K562 (cell line): ENCODE results near the gene OBSL1. TPM values are rescaled to one million over a fixed set of nuclear protein-coding genes. Genes with fewer than 3 reads are reported as not detected.

ENCODE experiments used
- BMI1 ChIP-seq: fragments of 150-350 bp; IDR thresholded peaks from 2 replicates; pipeline ENCODE4 v1.6.1; 2014; ENCODE audit warnings: low read length
- CREM ChIP-seq: IDR thresholded peaks from 2 replicates; pipeline ENCODE4 v1.6.1; 2014; ENCODE audit warnings: antibody characterized with exemption, low read depth
- ELF1 ChIP-seq: fragments of 200-800 bp; sonication (Bioruptor generic); IDR thresholded peaks from 2 replicates; pipeline ENCODE4 v1.6.1; 2016; ENCODE audit warnings: missing genetic modification characterization, missing compliant biosample characterization
- ERF ChIP-seq: fragments of 450-650 bp; formaldehyde crosslinking; IDR thresholded peaks from 2 replicates; pipeline ENCODE4 v1.4.0; 2020; ENCODE audit warnings: mild to moderate bottlenecking, mixed read lengths
- ESRRB ChIP-seq: fragments of 250-450 bp; sonication (Bioruptor Pico); IDR thresholded peaks from 2 replicates; pipeline ENCODE4 v1.5.0; 2020; ENCODE audit warnings: mild to moderate bottlenecking, moderate library complexity, borderline replicate concordance
- FIP1L1 ChIP-seq: fragments of 200-400 bp; formaldehyde crosslinking; IDR thresholded peaks from 2 replicates; pipeline ENCODE4 v1.6.1; 2018; ENCODE audit warnings: mild to moderate bottlenecking, low read depth, low read length; ENCODE audit not compliant: poor library complexity, severe bottlenecking
- FOS ChIP-seq: IDR thresholded peaks from 3 replicates; pipeline ENCODE4 v1.6.1; 2011; ENCODE audit not compliant: insufficient read length; ENCODE audit errors: extremely low read depth
- FOXK1 ChIP-seq: sonication (generic); formaldehyde crosslinking; IDR thresholded peaks from 2 replicates; pipeline ENCODE4 v1.8.0; 2022; ENCODE audit warnings: missing genetic modification reagents, mild to moderate bottlenecking, borderline replicate concordance
- HCFC1 ChIP-seq: IDR thresholded peaks from 2 replicates; pipeline ENCODE4 v1.6.1; 2012; ENCODE audit warnings: low read depth, low read length, improper control_type of control experiment
- MTA3 ChIP-seq: fragments of 450-650 bp; formaldehyde crosslinking; IDR thresholded peaks from 2 replicates; pipeline ENCODE4 v1.6.1; 2017; ENCODE audit warnings: mild to moderate bottlenecking, borderline replicate concordance
- NCOA6 ChIP-seq: fragments of 450-650 bp; IDR thresholded peaks from 2 replicates; pipeline ENCODE4 v1.6.1; 2017; ENCODE audit warnings: mild to moderate bottlenecking
- PHF20 ChIP-seq: fragments of 450-650 bp; IDR thresholded peaks from 2 replicates; pipeline ENCODE4 v1.6.1; 2018; ENCODE audit not compliant: partially characterized antibody
- POLR2H ChIP-seq: IDR thresholded peaks from 2 replicates; pipeline ENCODE4 v1.6.1; 2016; ENCODE audit warnings: missing genetic modification characterization, low read depth, mild to moderate bottlenecking, control low read depth, missing compliant biosample characterization, moderate library complexity
- PTTG1 ChIP-seq: fragments of 450-650 bp; IDR thresholded peaks from 2 replicates; pipeline ENCODE4 v1.6.1; 2016; ENCODE audit warnings: low read depth, mild to moderate bottlenecking, missing genetic modification characterization, missing compliant biosample characterization
- SNRNP70 ChIP-seq: fragments of 200-400 bp; formaldehyde crosslinking; optimal IDR thresholded peaks from 2 replicates; pipeline ENCODE3; 2017; ENCODE audit warnings: low read depth, low read length
- TAF9B ChIP-seq: fragments of 450-650 bp; IDR thresholded peaks from 2 replicates; pipeline ENCODE4 v1.6.1; 2018; ENCODE audit warnings: mild to moderate bottlenecking; ENCODE audit not compliant: partially characterized antibody
- TEAD2 ChIP-seq: fragments of 450-650 bp; IDR thresholded peaks from 2 replicates; pipeline ENCODE4 v1.6.1; 2016; ENCODE audit warnings: missing genetic modification characterization, control low read depth, missing compliant biosample characterization
- ZBED1 ChIP-seq: IDR thresholded peaks from 2 replicates; pipeline ENCODE4 v1.6.1; 2014
- ZC3H8 ChIP-seq: fragments of 450-650 bp; IDR thresholded peaks from 2 replicates; pipeline ENCODE4 v1.6.1; 2017
- ZNF133 ChIP-seq: fragments of 250-450 bp; sonication (Bioruptor Pico); IDR thresholded peaks from 2 replicates; pipeline ENCODE4 v1.4.0; 2020; ENCODE audit warnings: mild to moderate bottlenecking
- ZNF75A ChIP-seq: fragments of 450-650 bp; formaldehyde crosslinking; IDR thresholded peaks from 2 replicates; pipeline ENCODE4 v1.4.0; 2020; ENCODE audit warnings: mild to moderate bottlenecking
- ZNF764 ChIP-seq: fragments of 250-450 bp; sonication (Bioruptor Pico); IDR thresholded peaks from 2 replicates; pipeline ENCODE4 v1.4.0; 2020; ENCODE audit warnings: low read depth, mild to moderate bottlenecking, moderate library complexity
- polyA plus RNA-seq, 8 experiments: library from polyadenylated mRNA; depleted of rRNA in 4 of 8; stranded (reverse) in 5 of 8; unstranded in 3 of 8; fragments of >200 nt; fragmentation: Nextera tagmentation in 2 of 8; fragmentation: Illumina TruSeq in 1 of 8; extraction: Ambion mirVana in 2 of 8; extraction: Trizol in 1 of 8; gene quantifications; 2 replicates each; pipeline versions ENCODE4 v1.2.1 to v1.2.3, GENCODE V29; 2011 to 2014; ENCODE audit warnings: inconsistent platforms in 1 of 8, missing spikeins in 1 of 8
- total RNA-seq, 7 experiments: library from RNA; depleted of rRNA in 6 of 7; stranded (reverse); fragments of >200 nt in 6 of 7; fragmentation: Illumina TruSeq in 2 of 7; extraction: Trizol in 2 of 7; gene quantifications; 2 replicates each; pipeline versions ENCODE4 v1.2.1 to v1.2.3, GENCODE V29; 2011 to 2021; ENCODE audit warnings: low replicate concordance in 1 of 7
- TF ChIP-seq, protein P1 (sequence below): fragments of 150-350 bp; conservative IDR thresholded peaks from 2 replicates; pipeline ENCODE4 v1.6.1; 2014; ENCODE audit warnings: low read length
- TF ChIP-seq, protein P2 (sequence below), 2 experiments: IDR thresholded peaks in 1 of 2; conservative IDR thresholded peaks in 1 of 2; 2 replicates each; pipeline ENCODE4 v1.6.1; 2016; ENCODE audit warnings: low read depth in 2 of 2, mild to moderate bottlenecking in 1 of 2, missing compliant biosample characterization in 1 of 2, missing genetic modification characterization in 1 of 2, moderate library complexity in 1 of 2
- TF ChIP-seq, protein P3 (sequence below): fragments of 250-450 bp; sonication (Bioruptor Pico); IDR thresholded peaks from 2 replicates; pipeline ENCODE4 v1.4.0; 2020; ENCODE audit warnings: mild to moderate bottlenecking, moderate library complexity

OBSL1 gene
- total and polyA plus RNA-seq, 9 of the 15 experiments (the other 6 are each of a cell fraction or from before 2014, with no cell fraction given), result 1.2 to 26.6 (median 8.6) TPM

DNA sequence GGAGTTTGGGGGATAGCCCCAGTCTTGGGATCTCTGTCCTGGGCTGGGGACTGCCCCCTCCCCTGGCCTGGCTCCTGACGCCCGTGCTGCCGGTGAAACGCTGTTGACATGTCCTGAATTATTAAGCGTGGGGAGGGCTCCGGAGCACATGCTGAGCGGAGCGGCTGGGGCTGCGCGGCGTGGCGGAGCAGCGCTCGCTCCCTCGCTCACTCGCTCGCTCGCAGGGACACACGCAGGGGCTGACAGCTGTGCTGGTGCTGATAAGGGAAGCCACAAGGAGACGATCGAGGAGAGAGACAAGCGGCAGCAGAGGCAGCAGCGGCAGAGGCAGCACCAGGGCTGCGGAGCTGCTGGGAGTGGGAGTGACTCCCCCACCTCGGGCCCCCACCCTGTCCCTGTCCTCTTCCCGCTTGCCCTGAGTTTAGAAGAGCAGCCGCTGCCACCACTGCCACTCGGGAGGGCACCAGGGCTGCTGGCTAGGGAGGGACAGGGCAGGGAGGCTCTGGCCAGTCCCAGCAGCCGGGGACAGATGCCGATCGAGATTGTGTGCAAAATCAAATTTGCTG is 57.1 kb downstream of the OBSL1 start, which contains the start of gene ASIC4 (continued):
- TF ChIP-seq, protein P1, sequence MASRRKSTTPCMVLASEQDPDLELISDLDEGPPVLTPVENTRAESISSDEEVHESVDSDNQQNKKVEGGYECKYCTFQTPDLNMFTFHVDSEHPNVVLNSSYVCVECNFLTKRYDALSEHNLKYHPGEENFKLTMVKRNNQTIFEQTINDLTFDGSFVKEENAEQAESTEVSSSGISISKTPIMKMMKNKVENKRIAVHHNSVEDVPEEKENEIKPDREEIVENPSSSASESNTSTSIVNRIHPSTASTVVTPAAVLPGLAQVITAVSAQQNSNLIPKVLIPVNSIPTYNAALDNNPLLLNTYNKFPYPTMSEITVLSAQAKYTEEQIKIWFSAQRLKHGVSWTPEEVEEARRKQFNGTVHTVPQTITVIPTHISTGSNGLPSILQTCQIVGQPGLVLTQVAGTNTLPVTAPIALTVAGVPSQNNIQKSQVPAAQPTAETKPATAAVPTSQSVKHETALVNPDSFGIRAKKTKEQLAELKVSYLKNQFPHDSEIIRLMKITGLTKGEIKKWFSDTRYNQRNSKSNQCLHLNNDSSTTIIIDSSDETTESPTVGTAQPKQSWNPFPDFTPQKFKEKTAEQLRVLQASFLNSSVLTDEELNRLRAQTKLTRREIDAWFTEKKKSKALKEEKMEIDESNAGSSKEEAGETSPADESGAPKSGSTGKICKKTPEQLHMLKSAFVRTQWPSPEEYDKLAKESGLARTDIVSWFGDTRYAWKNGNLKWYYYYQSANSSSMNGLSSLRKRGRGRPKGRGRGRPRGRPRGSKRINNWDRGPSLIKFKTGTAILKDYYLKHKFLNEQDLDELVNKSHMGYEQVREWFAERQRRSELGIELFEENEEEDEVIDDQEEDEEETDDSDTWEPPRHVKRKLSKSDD, result no peak
- peak; percentile 90 for TF ChIP-seq MTA3
- TF ChIP-seq FOXK1 (CRISPR knock-in tag), result no peak
- no peak for TF ChIP-seq ZC3H8
- peak; percentile 86 for TF ChIP-seq CREM
- TF ChIP-seq ZNF75A, result no peak
- TF ChIP-seq HCFC1, result no peak
- TF ChIP-seq TEAD2 (tag), result no peak
- TF ChIP-seq NCOA6, result no peak
- TF ChIP-seq PHF20, result peak; percentile 69
- TF ChIP-seq, protein P2, sequence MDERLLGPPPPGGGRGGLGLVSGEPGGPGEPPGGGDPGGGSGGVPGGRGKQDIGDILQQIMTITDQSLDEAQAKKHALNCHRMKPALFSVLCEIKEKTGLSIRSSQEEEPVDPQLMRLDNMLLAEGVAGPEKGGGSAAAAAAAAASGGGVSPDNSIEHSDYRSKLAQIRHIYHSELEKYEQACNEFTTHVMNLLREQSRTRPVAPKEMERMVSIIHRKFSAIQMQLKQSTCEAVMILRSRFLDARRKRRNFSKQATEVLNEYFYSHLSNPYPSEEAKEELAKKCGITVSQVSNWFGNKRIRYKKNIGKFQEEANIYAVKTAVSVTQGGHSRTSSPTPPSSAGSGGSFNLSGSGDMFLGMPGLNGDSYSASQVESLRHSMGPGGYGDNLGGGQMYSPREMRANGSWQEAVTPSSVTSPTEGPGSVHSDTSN (CRISPR knock-in tag; IDR thresholded peaks at IDR 0.05; ENCODE audit: low read depth), result 0 out of 2 replicates have a peak, but pooled peaks have one; percentile 28
- TF ChIP-seq, protein P2 (tag; conservative IDR thresholded peaks at IDR 0.05; ENCODE audit: low read depth), result peak; percentile 82
- TF ChIP-seq ZNF133 (CRISPR knock-in tag), result no peak
- TF ChIP-seq FIP1L1, result no peak
- TF ChIP-seq PTTG1 (tag), result no peak
- no peak for TF ChIP-seq FOS
- TF ChIP-seq SNRNP70, result no peak
- TF ChIP-seq ZNF764 (CRISPR knock-in tag), result no peak
- no peak for TF ChIP-seq ELF1 (tag)
- TF ChIP-seq ESRRB, result no peak
- no peak for TF ChIP-seq POLR2H
- peak; percentile 57; the same call in 1 of the 2 replicates for TF ChIP-seq ERF (CRISPR knock-in tag)
- TF ChIP-seq TAF9B, result peak; percentile 60
- no peak for TF ChIP-seq BMI1
- TF ChIP-seq, protein P3, sequence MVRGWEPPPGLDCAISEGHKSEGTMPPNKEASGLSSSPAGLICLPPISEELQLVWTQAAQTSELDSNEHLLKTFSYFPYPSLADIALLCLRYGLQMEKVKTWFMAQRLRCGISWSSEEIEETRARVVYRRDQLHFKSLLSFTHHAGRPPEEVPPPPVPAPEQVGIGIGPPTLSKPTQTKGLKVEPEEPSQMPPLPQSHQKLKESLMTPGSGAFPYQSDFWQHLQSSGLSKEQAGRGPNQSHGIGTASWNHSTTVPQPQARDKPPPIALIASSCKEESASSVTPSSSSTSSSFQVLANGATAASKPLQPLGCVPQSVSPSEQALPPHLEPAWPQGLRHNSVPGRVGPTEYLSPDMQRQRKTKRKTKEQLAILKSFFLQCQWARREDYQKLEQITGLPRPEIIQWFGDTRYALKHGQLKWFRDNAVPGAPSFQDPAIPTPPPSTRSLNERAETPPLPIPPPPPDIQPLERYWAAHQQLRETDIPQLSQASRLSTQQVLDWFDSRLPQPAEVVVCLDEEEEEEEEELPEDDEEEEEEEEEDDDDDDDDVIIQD (CRISPR knock-in tag), result no peak
- no peak for TF ChIP-seq ZBED1
